ENCODE data around the gene CXorf49. TPM values are rescaled to one million over a fixed set of nuclear protein-coding genes. Genes with fewer than 3 reads are reported as not detected.

The CXorf49 gene
- total and polyA plus RNA-seq, 2 donors (not counting 1 experiment from before 2014, with no cell fraction given) = not detected

GRCh38 chrX:71664889-71665491, 53.1 kb downstream of the CXorf49 start:
- H2AFZ ChIP-seq (ENCODE audit: low read length) = no peak overlapping the region
- H3K27me3 ChIP-seq (ENCODE audit: control insufficient read depth, insufficient read depth, low read length) = peaks cover 3% of the 10 kb centered on the region
- TF ChIP-seq CTCF (conservative IDR thresholded peaks at IDR 0.05 in 1 of 2, IDR thresholded peaks at IDR 0.05 in 1 of 2; ENCODE audit: low read depth in 1 of 2, low read length in 2 of 2) (no peak), EZH2 (IDR thresholded peaks at IDR 0.05; ENCODE audit: low read length, missing control alignments) (no peak)
- no peak overlapping the region for H3K4me2 ChIP-seq (ENCODE audit: extremely low read depth, insufficient read depth, low read length)
- no peak overlapping the region for H3K9ac ChIP-seq (ENCODE audit: insufficient read depth, low read length)
- H3K4me1 ChIP-seq (ENCODE audit: control insufficient read depth, extremely low read depth, insufficient read depth, low read length) = no peaks in the 10 kb centered on the region
- H3K36me3 ChIP-seq (ENCODE audit: control insufficient read depth, insufficient read depth, low read length) = no peaks in the 10 kb centered on the region
- no peak overlapping the region for H3K4me3 ChIP-seq (replicated peaks in 1 of 4; ENCODE audit: control extremely low read depth in 1 of 4, insufficient read depth in 1 of 4, low read depth in 3 of 4, low read length in 4 of 4)
- no peak overlapping the region for H3K27ac ChIP-seq (ENCODE audit: insufficient read depth, low read length)
- no peak for DNase-seq (ENCODE audit: low read depth in 2 of 2)
- no peaks in the 10 kb centered on the region for H3K9me3 ChIP-seq (ENCODE audit: control insufficient read depth, insufficient read depth, low read depth, low read length)
- no peaks in the 10 kb centered on the region for H3K79me2 ChIP-seq (ENCODE audit: control insufficient read depth, insufficient read depth, low read length)
- no peaks in the 10 kb centered on the region for H4K20me1 ChIP-seq (ENCODE audit: control insufficient read depth, extremely low read depth, insufficient read depth, low read length)

Other genes with a start within 250 kb of the CXorf49 start
- gene OGT, start 185.2 kb downstream of the CXorf49 start, total RNA-seq = 91.9 and 106 TPM in 2 replicates
- 55.5 and 115 TPM in 2 replicates for gene OGT, start 185.2 kb downstream of the CXorf49 start, polyA plus RNA-seq
- gene GCNA, start 139.8 kb downstream of the CXorf49 start, total RNA-seq = 2.3 and 2.8 TPM in 2 replicates
- gene GCNA, start 139.8 kb downstream of the CXorf49 start, polyA plus RNA-seq = 0.52 and 0.74 TPM in 2 replicates
- not detected in 2 replicates for gene CXCR3, start 99.8 kb downstream of the CXorf49 start, total RNA-seq
- not detected in 2 replicates for gene CXCR3, start 99.8 kb downstream of the CXorf49 start, polyA plus RNA-seq
- gene CXorf49B, start 45.1 kb upstream of the CXorf49 start, total RNA-seq = not detected in 2 replicates
- not detected in 2 replicates for gene CXorf49B, start 45.1 kb upstream of the CXorf49 start, polyA plus RNA-seq
- 4.1 and 9.7 TPM in 2 replicates for gene NHSL2, start 192.6 kb upstream of the CXorf49 start, total RNA-seq
- 4.3 and 12.2 TPM in 2 replicates for gene NHSL2, start 192.6 kb upstream of the CXorf49 start, polyA plus RNA-seq